Activated CD4-positive, alpha-beta memory T cell treated with anti-CD3 and anti-CD28 coated beads for 36 hours (primary cell): ENCODE measurements around the gene EPG5. TPM values are rescaled to one million over a fixed set of nuclear protein-coding genes. Genes with fewer than 3 reads are reported as not detected.

ENCODE experiments used
- CTCF ChIA-PET: fragments of 350-600 bp; sonication (Branson Sonifier 250); formaldehyde crosslinking; loops from one replicate; lab custom pipeline; 2021; ENCODE audit warnings: antibody characterized with exemption, inconsistent platforms; lab: Charles Lee
- POLR2A ChIA-PET: fragments of 350-600 bp; sonication (Branson Sonifier 250); formaldehyde crosslinking; loops from one replicate; lab custom pipeline; 2021; ENCODE audit warnings: antibody characterized with exemption; lab: Charles Lee
- DNase-seq: peaks from one replicate; pipeline ENCODE4 v3.0.0-alpha.2; 2020
- H3K27ac Mint-ChIP-seq: one replicate; pipeline ENCODE4 v1.8.0; 2021; ENCODE audit warnings: mixed read lengths
- H3K27me3 Mint-ChIP-seq: one replicate; pipeline ENCODE4 v1.8.0; 2021; ENCODE audit warnings: mixed read lengths
- H3K36me3 Mint-ChIP-seq: one replicate; pipeline ENCODE4 v1.8.0; 2021; ENCODE audit warnings: mixed read lengths
- H3K4me1 Mint-ChIP-seq: one replicate; pipeline ENCODE4 v1.8.0; 2021; ENCODE audit warnings: low read depth, mixed read lengths
- H3K4me3 Mint-ChIP-seq: one replicate; pipeline ENCODE4 v1.8.0; 2021; ENCODE audit warnings: mild to moderate bottlenecking, mixed read lengths
- H3K9me3 Mint-ChIP-seq: one replicate; pipeline ENCODE4 v1.8.0; 2021; ENCODE audit warnings: mixed read lengths
- intact Hi-C: fragments of 100-400 bp; cut with micrococcal nuclease; formaldehyde crosslinking; loops from one replicate; pipeline ENCODE4 v1.15.1; 2023
- total RNA-seq, 2 experiments: library from RNA; stranded (reverse); gene quantifications; one replicate each; pipeline ENCODE4 v1.2.3, GENCODE V29; 2021

Gene EPG5
- total RNA-seq, 2 experiments from 2014 or later = 18.8 to 21.4 TPM

- Mint-ChIP-seq H3K4me1 (peaks cover 37% of the 10 kb centered on the region), H3K27me3 (no peaks in the 10 kb centered on the region), H3K4me3 (no peak overlapping the region), H3K27ac (no peak overlapping the region), H3K36me3 (peaks cover 56% of the 10 kb centered on the region), H3K9me3 (no peaks in the 10 kb centered on the region)
- intact Hi-C loops = loop anchor here (2.0 kb wide), 1 partner anchor 66 kb away; no protein-coding TSS in a partner anchor
- ChIA-PET CTCF (interaction anchor here (1.3 kb wide), 1 partner anchor 61 kb away, joined by 7 read pairs; no protein-coding TSS in a partner anchor), POLR2A (no interaction called here)
- DNase-seq = no peak
These were observed 26.4 kb downstream of the EPG5 start for GRCh38 chr18:45940724-45941123.

GRCh38 chr18:45939236-45939635 is 27.9 kb downstream of the EPG5 start:
- DNase-seq = no peak
- H3K4me1 Mint-ChIP-seq = peaks cover 38% of the 10 kb centered on the region
- intact Hi-C loops = loop anchor here (2.0 kb wide), 1 partner anchor 24 kb away; no protein-coding TSS in a partner anchor
- ChIA-PET CTCF (interaction anchor here (0.5 to 0.7 kb wide), 2 partner anchors 24 to 132 kb away, joined by 3 read pairs; no protein-coding TSS in a partner anchor), POLR2A (no interaction called here)
- no peaks in the 10 kb centered on the region for H3K27me3 Mint-ChIP-seq
- H3K36me3 Mint-ChIP-seq = peaks cover 42% of the 10 kb centered on the region
- H3K4me3 Mint-ChIP-seq = no peak overlapping the region
- no peaks in the 10 kb centered on the region for H3K9me3 Mint-ChIP-seq
- H3K27ac Mint-ChIP-seq = no peak overlapping the region

GRCh38 chr18:45938488-45938935 is 28.6 kb downstream of the EPG5 start:
- DNase-seq = no peak
- no peaks in the 10 kb centered on the region for H3K27me3 Mint-ChIP-seq
- H3K4me3 Mint-ChIP-seq = no peak overlapping the region
- ChIA-PET POLR2A (no interaction called here), CTCF (interaction anchor here (0.7 to 3.0 kb wide), 4 partner anchors 133 to 272 kb away, joined by 3 to 23 read pairs (median 4); no protein-coding TSS in a partner anchor)
- no peak overlapping the region for H3K27ac Mint-ChIP-seq
- H3K36me3 Mint-ChIP-seq = peaks cover 37% of the 10 kb centered on the region
- intact Hi-C loops = loop anchor here (1.0 to 2.0 kb wide), 2 partner anchors 24 to 29 kb away; partner anchors contain the start of gene EPG5
- H3K9me3 Mint-ChIP-seq = no peaks in the 10 kb centered on the region
- peaks cover 38% of the 10 kb centered on the region for H3K4me1 Mint-ChIP-seq

- no peaks in the 10 kb centered on the region for H3K27me3 Mint-ChIP-seq
- H3K4me3 Mint-ChIP-seq = no peak overlapping the region
- DNase-seq = no peak
- POLR2A ChIA-PET = no interaction called here
- intact Hi-C loops = no loop called here
- no peak overlapping the region for H3K27ac Mint-ChIP-seq
- peaks cover 32% of the 10 kb centered on the region for H3K4me1 Mint-ChIP-seq
- CTCF ChIA-PET = interaction anchor here (3.0 kb wide), 1 partner anchor 137 kb away, joined by 23 read pairs; no protein-coding TSS in a partner anchor
- peaks cover 29% of the 10 kb centered on the region for H3K36me3 Mint-ChIP-seq
- no peaks in the 10 kb centered on the region for H3K9me3 Mint-ChIP-seq
These were observed 31.4 kb downstream of the EPG5 start for GRCh38 chr18:45935591-45936335.

- Mint-ChIP-seq H3K36me3 (peaks cover 24% of the 10 kb centered on the region), H3K27ac (no peak overlapping the region), H3K9me3 (no peaks in the 10 kb centered on the region), H3K27me3 (no peaks in the 10 kb centered on the region), H3K4me3 (no peak overlapping the region), H3K4me1 (peaks cover 7% of the 10 kb centered on the region)
- no peak for DNase-seq
- ChIA-PET POLR2A (no interaction called here), CTCF (interaction anchor here (0.6 to 1.8 kb wide), 3 partner anchors 52 to 267 kb away, joined by 3 to 10 read pairs (median 5); no protein-coding TSS in a partner anchor)
- intact Hi-C loops = no loop called here
These were observed 34.4 kb downstream of the EPG5 start for GRCh38 chr18:45932708-45933107.

- no peak for DNase-seq
- peaks cover 28% of the 10 kb centered on the region for H3K36me3 Mint-ChIP-seq
- H3K4me1 Mint-ChIP-seq = peaks cover 3% of the 10 kb centered on the region
- H3K4me3 Mint-ChIP-seq = no peak overlapping the region
- H3K27me3 Mint-ChIP-seq = no peaks in the 10 kb centered on the region
- H3K27ac Mint-ChIP-seq = no peak overlapping the region
- intact Hi-C loops = no loop called here
- CTCF ChIA-PET = interaction anchor here (1.1 kb wide), 1 partner anchor 143 kb away, joined by 7 read pairs; no protein-coding TSS in a partner anchor
- no peaks in the 10 kb centered on the region for H3K9me3 Mint-ChIP-seq
- POLR2A ChIA-PET = no interaction called here
These were observed 36.2 kb downstream of the EPG5 start for GRCh38 chr18:45930963-45931362.

- Mint-ChIP-seq H3K4me1 (no peaks in the 10 kb centered on the region), H3K9me3 (no peaks in the 10 kb centered on the region), H3K27ac (no peak overlapping the region), H3K36me3 (peaks cover 44% of the 10 kb centered on the region), H3K27me3 (no peaks in the 10 kb centered on the region), H3K4me3 (no peak overlapping the region)
- intact Hi-C loops = no loop called here
- no peak for DNase-seq
- ChIA-PET CTCF (interaction anchor here (1.0 kb wide), 1 partner anchor 47 kb away, joined by 3 read pairs; no protein-coding TSS in a partner anchor), POLR2A (no interaction called here)
These were observed 40.4 kb downstream of the EPG5 start for GRCh38 chr18:45926691-45927090.

- no peak for DNase-seq
- Mint-ChIP-seq H3K27ac (no peak overlapping the region), H3K4me3 (no peak overlapping the region), H3K27me3 (no peaks in the 10 kb centered on the region), H3K4me1 (peaks cover 2% of the 10 kb centered on the region), H3K36me3 (peaks cover 49% of the 10 kb centered on the region), H3K9me3 (no peaks in the 10 kb centered on the region)
- POLR2A ChIA-PET = no interaction called here
- intact Hi-C loops = no loop called here
- CTCF ChIA-PET = interaction anchor here (1.0 kb wide), 1 partner anchor 48 kb away, joined by 3 read pairs; no protein-coding TSS in a partner anchor
These were observed 41.0 kb downstream of the EPG5 start for GRCh38 chr18:45926085-45926484.

GRCh38 chr18:45923138-45923537 is 44.0 kb downstream of the EPG5 start:
- Mint-ChIP-seq H3K27ac (no peak overlapping the region), H3K4me3 (no peak overlapping the region), H3K36me3 (peaks cover 43% of the 10 kb centered on the region), H3K4me1 (peaks cover 10% of the 10 kb centered on the region), H3K27me3 (no peaks in the 10 kb centered on the region), H3K9me3 (no peaks in the 10 kb centered on the region)
- CTCF ChIA-PET = interaction anchor here (0.6 to 3.0 kb wide), 7 partner anchors 13 to 257 kb away, joined by 3 to 21 read pairs (median 3); no protein-coding TSS in a partner anchor
- intact Hi-C loops = no loop called here
- POLR2A ChIA-PET = no interaction called here
- no peak for DNase-seq

GRCh38 chr18:45920367-45920766 is 46.8 kb downstream of the EPG5 start:
- DNase-seq = no peak
- Mint-ChIP-seq H3K4me1 (peaks cover 10% of the 10 kb centered on the region), H3K4me3 (no peak overlapping the region), H3K27ac (no peak overlapping the region), H3K9me3 (no peaks in the 10 kb centered on the region), H3K36me3 (peaks cover 45% of the 10 kb centered on the region), H3K27me3 (no peaks in the 10 kb centered on the region)
- intact Hi-C loops = no loop called here
- POLR2A ChIA-PET = no interaction called here
- CTCF ChIA-PET = no interaction called here

GRCh38 chr18:45916302-45916701 is 50.8 kb downstream of the EPG5 start:
- CTCF ChIA-PET = interaction anchor here (1.0 to 1.4 kb wide), 4 partner anchors 9 to 250 kb away, joined by 3 to 5 read pairs (median 4); no protein-coding TSS in a partner anchor
- intact Hi-C loops = no loop called here
- POLR2A ChIA-PET = no interaction called here
- H3K9me3 Mint-ChIP-seq = no peaks in the 10 kb centered on the region
- H3K36me3 Mint-ChIP-seq = peaks cover 40% of the 10 kb centered on the region
- peaks cover 10% of the 10 kb centered on the region for H3K4me1 Mint-ChIP-seq
- no peaks in the 10 kb centered on the region for H3K27me3 Mint-ChIP-seq
- DNase-seq = peak; percentile 16
- no peak overlapping the region for H3K27ac Mint-ChIP-seq
- H3K4me3 Mint-ChIP-seq = no peak overlapping the region

- Mint-ChIP-seq H3K9me3 (no peaks in the 10 kb centered on the region), H3K4me3 (no peak overlapping the region), H3K36me3 (peaks cover 40% of the 10 kb centered on the region), H3K27ac (no peak overlapping the region), H3K4me1 (no peaks in the 10 kb centered on the region), H3K27me3 (no peaks in the 10 kb centered on the region)
- DNase-seq = no peak
- POLR2A ChIA-PET = no interaction called here
- intact Hi-C loops = no loop called here
- CTCF ChIA-PET = interaction anchor here (2.4 to 4.1 kb wide), 2 partner anchors 160 to 248 kb away, joined by 10 to 21 read pairs; no protein-coding TSS in a partner anchor
These were observed 53.9 kb downstream of the EPG5 start for GRCh38 chr18:45913276-45913675.
